Measurements from ENCODE around the gene RPL38. TPM values are rescaled to one million over a fixed set of nuclear protein-coding genes. Genes with fewer than 3 reads are reported as not detected.
"Not testable (repeated sequence)": the region's sequence is repeated elsewhere in the genome, so short reads cannot be mapped to it uniquely, and the experiment has no call there.

Gene RPL38
- total RNA-seq, 1 experiment from 2014 or later = 653 TPM

DNA sequence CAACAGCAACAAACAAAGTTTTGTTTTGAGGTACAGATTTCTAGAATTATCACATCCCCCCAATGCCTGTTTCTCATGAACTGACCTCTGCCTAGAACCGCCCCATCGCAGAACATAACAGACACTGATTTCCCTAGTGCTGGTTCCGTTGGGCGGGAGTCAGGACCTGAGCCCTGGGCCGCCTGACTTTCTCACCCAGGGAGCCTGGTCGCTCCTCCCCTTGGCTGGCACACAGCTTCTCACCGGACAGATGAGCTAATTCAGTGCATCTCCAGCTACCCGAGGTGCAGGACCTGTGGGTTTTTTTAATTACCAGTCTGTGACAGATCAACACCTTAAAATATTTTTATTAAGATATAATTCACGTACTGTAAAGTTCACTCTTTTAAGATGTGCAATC lies 20.1 kb upstream of the RPL38 start:
- DNase-seq (ENCODE audit: low read depth) = no peak

DNA sequence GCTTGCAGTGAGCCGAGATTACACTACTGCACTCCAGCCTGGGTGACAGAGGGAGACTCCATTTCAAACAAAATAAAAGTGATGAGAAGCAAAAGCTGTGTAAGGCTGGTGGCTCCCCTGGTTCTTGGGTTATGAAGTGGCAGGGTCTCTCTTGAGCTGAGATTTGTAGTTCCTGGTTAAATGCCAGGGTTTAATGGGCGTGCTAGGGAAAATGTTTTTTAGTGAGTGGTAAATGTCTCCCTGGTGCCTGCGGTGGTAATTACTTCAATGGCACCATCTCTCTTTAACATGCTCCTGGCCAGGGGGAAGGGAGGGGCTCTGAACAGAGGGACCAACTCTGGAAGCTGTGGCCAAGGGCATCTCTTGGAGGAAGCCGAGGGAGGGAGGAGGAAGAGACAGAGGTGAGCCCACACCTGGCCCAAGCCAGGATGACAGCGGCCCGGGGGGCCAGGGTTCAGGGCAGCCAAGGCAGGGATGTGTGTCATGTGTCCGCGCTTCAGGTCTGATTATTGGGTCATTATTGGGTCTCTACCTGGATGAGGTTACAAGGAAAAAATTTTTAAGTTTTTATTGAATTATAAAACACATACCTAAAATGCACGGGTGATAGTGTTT lies 17.8 kb upstream of the RPL38 start:
- DNase-seq (ENCODE audit: low read depth) = no peak

- DNase-seq (ENCODE audit: low read depth) = no peak
Observed at GRCh38 chr17:74186498-74186897, 17.0 kb upstream of the RPL38 start.

GRCh38 chr17:74187761-74188160 lies 15.7 kb upstream of the RPL38 start:
- no peak for DNase-seq (ENCODE audit: low read depth)

GRCh38 chr17:74188687-74189086 lies 14.8 kb upstream of the RPL38 start:
- not testable (repeated sequence) for DNase-seq (ENCODE audit: low read depth)

DNA sequence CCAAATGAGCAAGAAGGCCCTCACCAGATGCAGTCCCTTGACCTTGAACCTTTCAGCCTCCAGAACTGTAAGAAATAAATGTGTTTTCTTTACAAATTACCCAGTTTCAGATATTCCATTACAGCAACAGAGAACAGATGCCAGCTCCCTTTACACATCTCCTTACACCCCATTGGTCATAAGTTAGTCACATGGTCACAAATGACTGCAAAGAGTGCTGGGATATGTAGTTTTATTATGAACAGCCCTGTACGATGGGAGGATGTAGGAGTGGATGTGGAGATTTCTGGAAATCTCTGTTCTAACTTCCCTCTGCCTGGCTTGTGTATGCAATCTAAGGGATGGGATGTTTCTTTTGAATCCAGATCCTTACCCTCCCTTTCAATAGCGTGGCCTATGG lies 13.3 kb upstream of the RPL38 start:
- peak; percentile 72 for DNase-seq (ENCODE audit: low read depth)

- DNase-seq (ENCODE audit: low read depth) = peak; percentile 49
Observed at GRCh38 chr17:74190807-74191406, 12.6 kb upstream of the RPL38 start.

GRCh38 chr17:74192950-74193781 lies 10.3 kb upstream of the RPL38 start:
- DNase-seq (ENCODE audit: low read depth) = peak; percentile 49

DNA sequence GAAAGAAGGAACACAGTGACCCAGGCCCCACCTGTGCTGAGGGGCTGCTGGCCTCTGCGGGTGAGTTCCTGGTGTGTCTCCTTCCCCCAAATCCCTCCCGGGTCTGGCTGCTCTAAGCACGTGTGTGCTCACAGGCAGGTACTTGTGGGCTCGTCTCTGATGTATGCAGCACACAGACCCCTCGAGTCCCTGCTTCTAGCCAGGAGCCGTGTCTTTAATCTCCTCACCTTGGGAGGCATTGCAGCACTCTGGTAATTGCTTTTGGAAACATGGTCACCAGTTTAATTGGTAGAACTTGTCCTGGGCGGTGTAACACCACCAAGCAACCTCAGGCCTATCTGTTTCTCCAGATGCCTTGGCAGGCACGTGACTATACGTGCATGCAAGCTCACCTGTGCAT lies 8.8 kb upstream of the RPL38 start:
- DNase-seq (ENCODE audit: low read depth) = no peak

GRCh38 chr17:74196541-74197317 lies 6.7 kb upstream of the RPL38 start:
- DNase-seq (ENCODE audit: low read depth) = no peak

DNA sequence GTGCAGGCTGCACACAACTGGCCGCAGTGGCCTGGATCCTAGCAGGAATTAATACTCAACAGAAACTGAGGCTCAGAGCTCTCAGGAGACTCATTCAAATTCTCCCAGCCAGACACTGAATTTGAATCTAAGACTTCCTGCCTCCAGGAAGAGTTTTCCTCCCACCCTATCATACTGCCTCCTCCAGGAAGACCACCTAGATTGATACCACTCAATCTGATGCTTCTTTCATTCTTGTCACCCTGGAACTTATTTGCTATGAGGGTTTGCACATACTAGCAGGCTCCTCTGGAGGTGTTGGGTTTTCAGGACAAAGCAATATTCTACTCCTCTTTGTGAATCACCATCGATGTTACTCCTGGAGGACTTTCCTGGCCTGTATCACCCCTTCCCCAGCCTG lies 5.7 kb upstream of the RPL38 start:
- DNase-seq (ENCODE audit: low read depth) = no peak

- DNase-seq (ENCODE audit: low read depth) = no peak
Observed at GRCh38 chr17:74198694-74199093, 4.8 kb upstream of the RPL38 start.

- peak; percentile 82 for DNase-seq (ENCODE audit: low read depth)
Observed at GRCh38 chr17:74199306-74200092, 4.0 kb upstream of the RPL38 start.

DNA sequence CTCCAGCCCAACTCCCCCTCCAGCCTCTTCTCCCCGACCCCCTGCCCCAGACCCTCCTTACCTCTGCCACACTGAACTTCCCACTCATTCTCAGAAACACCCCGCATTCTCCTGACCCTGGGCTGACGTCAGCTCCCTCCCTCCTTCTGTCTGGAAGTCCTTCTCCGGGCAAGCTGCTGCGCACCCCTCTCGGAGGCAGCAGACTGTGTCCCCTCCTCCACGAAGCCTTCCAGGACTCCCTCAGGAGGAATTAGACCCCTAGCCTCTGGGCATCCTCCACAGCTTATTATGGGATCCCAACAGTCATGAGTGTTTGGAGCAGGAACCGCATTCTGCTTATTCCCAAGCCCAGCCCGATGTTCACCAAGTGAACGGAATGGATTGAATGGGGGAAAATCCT lies 3.4 kb upstream of the RPL38 start:
- no peak for DNase-seq (ENCODE audit: low read depth)

GRCh38 chr17:74201250-74201649 lies 2.2 kb upstream of the RPL38 start:
- DNase-seq (ENCODE audit: low read depth) = peak; percentile 57

- DNase-seq (ENCODE audit: low read depth) = no peak
Observed at GRCh38 chr17:74201948-74202347, 1.5 kb upstream of the RPL38 start.

- no peak for DNase-seq (ENCODE audit: low read depth)
Observed at GRCh38 chr17:74202938-74203337, 540 bp upstream of the RPL38 start.

DNA sequence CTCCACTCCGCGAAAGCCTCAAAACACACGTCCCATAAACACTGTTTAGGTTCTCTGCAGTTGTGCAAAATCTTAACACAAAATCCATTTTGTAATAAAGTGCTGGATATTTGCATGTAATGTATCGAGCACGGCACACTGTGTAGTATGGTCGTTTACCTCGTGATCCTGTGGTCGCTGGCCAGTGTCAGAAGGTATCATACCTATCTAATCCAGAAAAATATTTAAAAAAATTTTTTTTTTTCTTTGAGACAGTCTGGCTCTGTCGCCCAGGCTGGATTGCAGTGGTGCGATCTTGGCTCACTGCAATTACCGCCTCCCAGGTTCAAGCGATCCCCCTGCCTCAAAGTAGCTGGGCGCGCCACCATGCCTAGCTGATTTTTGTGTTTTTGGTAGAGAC lies 996 bp downstream of the RPL38 start:
- DNase-seq (ENCODE audit: low read depth) = no peak

DNA sequence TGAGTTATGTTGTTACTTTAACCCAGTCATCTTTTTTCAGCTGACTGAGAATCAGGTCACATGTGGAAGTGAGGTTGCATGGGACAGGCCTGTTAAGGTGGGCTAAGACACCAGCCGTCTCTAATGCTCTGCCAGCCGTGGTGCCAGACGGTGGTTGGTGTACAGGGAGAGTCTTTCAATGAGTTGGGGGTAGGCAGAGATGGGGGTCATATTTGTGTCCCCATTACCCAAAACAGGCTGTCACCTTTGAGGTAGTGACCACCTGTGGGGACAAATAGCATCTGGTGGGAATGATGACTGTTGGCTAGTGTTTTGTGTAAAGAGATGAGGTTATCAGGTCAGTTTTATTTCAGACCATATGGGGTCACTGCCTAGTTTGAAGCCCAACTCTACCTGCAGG lies 1.8 kb downstream of the RPL38 start:
- DNase-seq (ENCODE audit: low read depth) = no peak

DNA sequence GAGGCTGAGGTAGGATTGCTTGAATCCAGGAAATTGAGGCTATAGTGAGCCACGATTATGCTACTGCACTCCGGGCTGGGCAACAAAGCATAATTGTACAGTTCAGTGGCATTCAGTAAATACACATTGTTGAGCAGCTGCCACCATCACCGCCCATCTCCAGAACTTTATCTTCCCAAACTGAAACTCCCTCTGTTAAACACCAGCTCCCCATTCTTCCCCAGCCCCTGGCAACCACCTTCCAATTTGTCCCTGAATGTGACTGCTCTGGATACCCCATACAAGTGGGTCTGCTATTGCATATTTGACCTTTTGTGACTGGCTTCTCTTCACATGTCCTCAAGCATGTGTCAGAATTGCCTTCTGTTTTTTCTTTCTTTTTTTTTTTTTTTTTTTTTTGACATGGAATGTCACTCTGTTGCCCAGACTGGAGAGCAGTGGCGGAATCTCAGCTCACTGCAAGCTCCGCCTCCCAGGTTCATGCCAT lies 2.9 kb downstream of the RPL38 start:
- no peak for DNase-seq (ENCODE audit: low read depth)
